Measurements from ENCODE around the gene STK32A. TPM values are rescaled to one million over a fixed set of nuclear protein-coding genes. Genes with fewer than 3 reads are reported as not detected.

The STK32A gene
- total and polyA plus RNA-seq, 2 donors (not counting 1 experiment from before 2014, with no cell fraction given) = not detected

- H3K4me1 ChIP-seq (ENCODE audit: control insufficient read depth in 2 of 2, insufficient read depth in 2 of 2, low read length in 2 of 2) = no peaks in the 10 kb centered on the region
- H3K9ac ChIP-seq (ENCODE audit: low read length) = no peak overlapping the region
- no peaks in the 10 kb centered on the region for H3K36me3 ChIP-seq (replicated peaks in 1 of 2; ENCODE audit: control extremely low read depth in 1 of 2, control insufficient read depth in 1 of 2, extremely low read depth in 1 of 2, insufficient read depth in 2 of 2, low read length in 1 of 2)
- no peaks in the 10 kb centered on the region for H3K79me2 ChIP-seq (ENCODE audit: control insufficient read depth, insufficient read depth, low read length)
- DNase-seq (no peak), ATAC-seq (ENCODE audit: low read depth) (no peak)
- no peak overlapping the region for H3K4me3 ChIP-seq (ENCODE audit: control extremely low read depth in 1 of 5, extremely low read depth in 1 of 5, insufficient read depth in 1 of 5, low read depth in 2 of 5, low read length in 4 of 5)
- no peak overlapping the region for H3K4me3 Mint-ChIP-seq
- no peaks in the 10 kb centered on the region for H4K20me1 ChIP-seq (ENCODE audit: control insufficient read depth, insufficient read depth, low read length, poor library complexity, severe bottlenecking)
- H3K4me2 ChIP-seq (replicated peaks; ENCODE audit: low read depth, low read length, poor library complexity, severe bottlenecking) = no peak overlapping the region
- no peaks in the 10 kb centered on the region for H3K27me3 Mint-ChIP-seq
- no peak overlapping the region for H2AFZ ChIP-seq (ENCODE audit: insufficient read depth, low read depth, low read length, poor library complexity, severe bottlenecking)
- POLR2A ChIA-PET = no interaction called here
- CTCF ChIA-PET = interaction anchor here (0.7 kb wide), 1 partner anchor 1631 kb away, joined by 3 read pairs; no protein-coding TSS in a partner anchor
- intact Hi-C loops (cut with micrococcal nuclease) = no loop called here
- WGBS (ENCODE audit: insufficient coverage) = no CpG with 5 or more reads among the region's 2 CpGs
- no peak overlapping the region for H3K27ac Mint-ChIP-seq
- no peaks in the 10 kb centered on the region for H3K27me3 ChIP-seq (replicated peaks in 1 of 4; ENCODE audit: control extremely low read depth in 1 of 4, control insufficient read depth in 3 of 4, insufficient read depth in 4 of 4, low read length in 3 of 4)
- no peaks in the 10 kb centered on the region for H3K9me3 ChIP-seq (ENCODE audit: control extremely low read depth in 1 of 3, control insufficient read depth in 2 of 3, insufficient read depth in 1 of 3, low read length in 2 of 3)
- H3K9me3 Mint-ChIP-seq (ENCODE audit: insufficient read depth) = no peaks in the 10 kb centered on the region
- no peak overlapping the region for H3K27ac ChIP-seq (ENCODE audit: low read length in 2 of 2)
- TF ChIP-seq EZH2 (IDR thresholded peaks at IDR 0.05; ENCODE audit: borderline replicate concordance, insufficient read depth, low read depth, low read length, poor library complexity, severe bottlenecking) = no peak
- no peak for TF ChIP-seq CTCF (IDR thresholded peaks at IDR 0.05)
- H3K4me1 Mint-ChIP-seq = no peaks in the 10 kb centered on the region
These were observed 195.8 kb downstream of the STK32A start for GRCh38 chr5:147430628-147431027.

- Histone ChIP-seq H2AFZ (ENCODE audit: insufficient read depth, low read depth, low read length, poor library complexity, severe bottlenecking) (no peak overlapping the region), H3K4me3 (ENCODE audit: control extremely low read depth in 1 of 5, extremely low read depth in 1 of 5, insufficient read depth in 1 of 5, low read depth in 2 of 5, low read length in 4 of 5) (no peak overlapping the region), H3K4me2 (replicated peaks; ENCODE audit: low read depth, low read length, poor library complexity, severe bottlenecking) (no peak overlapping the region), H3K4me1 (ENCODE audit: control insufficient read depth in 2 of 2, insufficient read depth in 2 of 2, low read length in 2 of 2) (no peaks in the 10 kb centered on the region), H3K79me2 (ENCODE audit: control insufficient read depth, insufficient read depth, low read length) (no peaks in the 10 kb centered on the region), H3K9ac (ENCODE audit: low read length) (no peak overlapping the region), H3K27ac (ENCODE audit: low read length in 2 of 2) (no peak overlapping the region), H3K9me3 (ENCODE audit: control extremely low read depth in 1 of 3, control insufficient read depth in 2 of 3, insufficient read depth in 1 of 3, low read length in 2 of 3) (no peaks in the 10 kb centered on the region), H3K27me3 (replicated peaks in 1 of 4; ENCODE audit: control extremely low read depth in 1 of 4, control insufficient read depth in 3 of 4, insufficient read depth in 4 of 4, low read length in 3 of 4) (no peaks in the 10 kb centered on the region), H3K36me3 (replicated peaks in 1 of 2; ENCODE audit: control extremely low read depth in 1 of 2, control insufficient read depth in 1 of 2, extremely low read depth in 1 of 2, insufficient read depth in 2 of 2, low read length in 1 of 2) (no peaks in the 10 kb centered on the region), H4K20me1 (ENCODE audit: control insufficient read depth, insufficient read depth, low read length, poor library complexity, severe bottlenecking) (no peaks in the 10 kb centered on the region)
- Mint-ChIP-seq H3K27ac (no peak overlapping the region), H3K4me3 (no peak overlapping the region), H3K27me3 (no peaks in the 10 kb centered on the region), H3K4me1 (no peaks in the 10 kb centered on the region), H3K9me3 (ENCODE audit: insufficient read depth) (no peaks in the 10 kb centered on the region)
- no peak for ATAC-seq (ENCODE audit: low read depth)
- CTCF ChIA-PET = no interaction called here
- no peak for DNase-seq
- 85% methylated on average over 2 of the region's 3 CpGs for WGBS (ENCODE audit: insufficient coverage)
- POLR2A ChIA-PET = no interaction called here
- no peak for TF ChIP-seq EZH2 (IDR thresholded peaks at IDR 0.05; ENCODE audit: borderline replicate concordance, insufficient read depth, low read depth, low read length, poor library complexity, severe bottlenecking)
- no peak for TF ChIP-seq CTCF (IDR thresholded peaks at IDR 0.05)
- intact Hi-C loops (cut with micrococcal nuclease) = no loop called here
These were observed 196.8 kb downstream of the STK32A start for GRCh38 chr5:147431586-147431985.
